Small intestine (tissue), 7 donors: ENCODE data around the gene IGF1R. TPM values are rescaled to one million over a fixed set of nuclear protein-coding genes. Genes with fewer than 3 reads are reported as not detected.
A peak's percentile ranks its signal among the peaks of the same experiment; 100 is the strongest.

ENCODE experiments used
- DNase-seq, 2 donors: peaks; one replicate each; pipeline versions ENCODE4 v3.0.0 to v3.0.0-alpha.2; 2013
- FAIRE-seq: peaks from 2 replicates; lab custom pipeline; 2012; peaks lifted over from hg19 to GRCh38; lab: Jason Lieb, UNC
- H3K27ac ChIP-seq, 3 donors: one replicate each; pipeline ENCODE4 v1.5.1; 2013; ENCODE audit warnings: low read length in 2 of 3, mild to moderate bottlenecking in 2 of 3, control low read depth in 1 of 3, inconsistent platforms in 1 of 3, low read depth in 1 of 3, moderate library complexity in 1 of 3
- H3K27me3 ChIP-seq, 3 donors: one replicate each; pipeline ENCODE4 v1.6.1; 2013; ENCODE audit warnings: low read length in 3 of 3, inconsistent platforms in 1 of 3; ENCODE audit not compliant: control insufficient read depth in 3 of 3, insufficient read depth in 3 of 3
- H3K36me3 ChIP-seq, 3 donors: one replicate each; pipeline ENCODE4 v1.6.1; 2013; ENCODE audit warnings: low read length in 3 of 3, inconsistent platforms in 1 of 3, low read depth in 1 of 3, mild to moderate bottlenecking in 1 of 3, moderate library complexity in 1 of 3; ENCODE audit not compliant: control insufficient read depth in 3 of 3, insufficient read depth in 2 of 3
- H3K4me1 ChIP-seq, 3 donors: one replicate each; pipeline ENCODE4 v1.6.1; 2013; ENCODE audit warnings: low read length in 2 of 3, inconsistent platforms in 1 of 3, low read depth in 1 of 3, mild to moderate bottlenecking in 1 of 3, moderate library complexity in 1 of 3; ENCODE audit not compliant: control insufficient read depth in 3 of 3, insufficient read depth in 2 of 3
- H3K4me3 ChIP-seq, 3 donors: one replicate each; pipeline ENCODE4 v1.5.1; 2013; ENCODE audit warnings: low read length in 3 of 3, control low read depth in 1 of 3, inconsistent platforms in 1 of 3, low read depth in 1 of 3, mild to moderate bottlenecking in 1 of 3, moderate library complexity in 1 of 3
- H3K9me3 ChIP-seq, 2 donors: one replicate each; pipeline ENCODE4 v1.6.1; 2013; ENCODE audit warnings: low read depth in 1 of 2, low read length in 1 of 2; ENCODE audit not compliant: control insufficient read depth in 2 of 2, insufficient read depth in 1 of 2
- WGBS, 3 donors: extraction: QIAGEN DNeasy Blood & Tissue Kit; methylation state at CpG; one replicate each; pipeline ENCODE4 v1.1.7; 2013; 5-methylcytosine and 5-hydroxymethylcytosine counted together
- polyA plus RNA-seq, 4 donors: library from polyadenylated mRNA; stranded (reverse) in 3 of 4; unstranded in 1 of 4; fragments of 200-250 nt in 3 of 4; fragments of 120-200 nt in 1 of 4; gene quantifications; one replicate each; pipeline versions ENCODE4 v1.2.1 to v1.2.3, GENCODE V29; 2013
- donor health status: healthy with polysubstance abuse.
- donor health status: control.
- donor health status: control.
- donor health status: Bipolar disorder and iron deficiency.
- donor health status: healthy.

Gene IGF1R
- polyA plus RNA-seq, 4 donors = 0.54 to 27.9 (median 3.8) TPM

DNA sequence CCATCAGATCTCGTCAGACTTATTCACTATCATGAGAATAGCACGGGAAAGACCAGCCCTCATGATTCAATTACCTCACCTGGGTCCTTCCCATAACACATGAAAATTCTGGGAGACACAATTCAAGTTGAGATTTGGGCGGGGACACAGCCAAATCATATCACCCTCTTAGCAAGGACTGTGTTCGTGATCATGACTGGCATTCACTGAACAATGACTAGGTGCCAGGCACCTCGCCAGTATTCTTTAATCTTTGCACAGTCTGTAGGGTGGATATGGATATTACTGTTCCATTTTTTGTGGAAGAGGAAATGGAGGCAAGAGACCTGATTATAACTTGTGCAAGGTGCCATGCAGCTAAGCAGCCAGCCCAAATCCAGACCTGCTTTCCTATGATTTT, 77.5 kb downstream of the IGF1R start:
- peaks cover 2 to 73% (median 19%) of the 10 kb centered on the region in 3 donors for H3K4me1 ChIP-seq

DNA sequence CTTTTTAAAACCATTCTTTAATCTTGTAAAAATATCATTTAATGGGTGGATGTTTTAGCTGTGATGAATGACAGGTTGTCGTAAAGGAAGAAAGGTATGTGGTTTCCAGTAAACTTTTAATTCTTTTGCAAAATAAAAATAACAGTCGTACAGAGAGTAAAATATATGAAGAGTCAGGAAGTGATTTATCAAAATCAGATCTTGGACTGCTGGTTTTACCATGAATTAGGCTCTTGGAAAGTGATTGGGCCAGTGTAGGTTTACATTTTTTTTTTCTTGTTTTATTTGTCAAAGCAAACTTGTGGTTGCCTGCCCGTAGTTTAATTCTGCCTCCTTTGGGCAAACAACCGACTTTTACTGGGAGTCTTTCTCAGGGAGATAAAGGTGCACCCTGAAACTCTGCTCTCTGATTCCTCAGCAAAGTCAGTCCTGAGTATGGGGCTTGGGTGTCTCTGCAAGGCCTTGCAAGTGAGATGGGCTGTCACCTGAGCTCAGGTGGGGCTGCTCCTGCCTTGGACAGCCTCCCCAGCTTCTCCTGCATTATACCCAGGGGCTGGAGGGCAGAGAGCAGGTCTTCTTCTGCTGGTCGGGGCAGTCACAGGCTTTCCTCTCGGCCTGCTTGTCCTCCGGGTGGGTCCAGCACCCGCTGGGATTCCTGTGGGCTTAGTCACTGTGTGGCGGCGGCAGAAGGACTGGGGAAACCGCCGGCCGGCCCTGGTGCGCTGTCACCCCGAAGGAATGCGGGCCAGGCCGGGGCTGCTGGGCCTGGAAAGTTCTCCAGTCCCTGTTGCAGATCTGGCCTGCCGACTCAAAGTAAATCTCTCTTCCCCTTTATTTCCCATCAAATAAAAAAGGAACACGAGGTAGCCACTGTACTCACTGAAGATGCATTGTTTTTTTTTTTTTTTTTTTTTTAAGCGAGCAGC, 79.0 kb downstream of the IGF1R start:
- H3K4me3 ChIP-seq = no peak overlapping the region
- H3K36me3 ChIP-seq = peaks cover 0 to 6% (median 0%) of the 10 kb centered on the region in 3 donors
- 20 to 34% (median 34%) methylated on average over 20 of the region's 20 CpGs for WGBS, 3 donors
- H3K9me3 ChIP-seq = no peaks in the 10 kb centered on the region
- peak overlapping the region; percentile 76 to 93 (median 90) for H3K27ac ChIP-seq
- no peaks in the 10 kb centered on the region for H3K27me3 ChIP-seq
- peaks cover 2 to 68% (median 19%) of the 10 kb centered on the region in 3 donors for H3K4me1 ChIP-seq
- DNase-seq = peak; percentile 91 to 93
- no peak for FAIRE-seq

More for the DNA sequence above, 77.5 kb downstream of the IGF1R start:
- peak in 1 of 2 donors; percentile 58 for DNase-seq
- Histone ChIP-seq H3K27ac (peak overlapping the region in 1 of 3 donors; percentile 95), H3K9me3 (no peaks in the 10 kb centered on the region), H3K4me3 (no peak overlapping the region), H3K27me3 (no peaks in the 10 kb centered on the region), H3K36me3 (peaks cover 0 to 6% (median 0%) of the 10 kb centered on the region in 3 donors)
- WGBS, 3 donors = 43 to 75% (median 46%) methylated on average over 5 of the region's 5 CpGs
- no peak for FAIRE-seq

DNA sequence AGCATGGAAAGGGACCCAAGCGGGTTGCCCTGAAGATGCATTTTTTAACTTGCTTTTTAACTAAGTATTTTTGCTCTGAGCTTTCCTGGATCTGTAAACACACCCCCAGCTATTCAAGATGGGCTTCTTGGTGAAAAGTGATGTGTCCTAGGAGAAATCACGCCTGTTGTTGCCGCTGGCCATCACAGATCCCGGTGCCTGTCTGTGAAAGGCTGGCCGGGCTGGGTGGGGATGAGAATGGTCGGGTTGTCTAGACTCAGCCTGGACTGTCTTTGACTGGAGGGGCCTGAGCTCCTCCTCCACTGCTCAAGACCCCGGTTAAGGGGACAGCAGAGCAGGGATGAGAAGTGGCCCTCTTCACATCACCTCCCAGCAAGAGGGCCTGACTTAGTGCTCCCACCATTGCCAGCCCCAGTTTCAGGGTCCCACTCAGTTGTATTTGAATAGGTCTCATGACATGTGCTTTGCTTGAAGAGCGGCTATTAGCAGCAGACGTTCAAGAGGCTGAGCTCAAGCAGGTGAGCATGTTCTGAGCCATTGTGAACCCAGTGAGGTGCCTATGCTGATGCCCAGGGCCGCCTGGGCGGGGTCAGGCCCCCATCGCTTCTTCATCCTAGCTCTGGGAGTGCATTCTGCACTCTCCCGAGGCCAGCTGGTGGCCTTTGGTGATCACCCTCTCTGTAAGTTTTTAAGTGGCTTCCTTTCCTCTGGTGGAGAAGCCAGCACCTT, 79.9 kb downstream of the IGF1R start:
- Histone ChIP-seq H3K4me1 (peaks cover 2 to 60% (median 16%) of the 10 kb centered on the region in 3 donors), H3K27ac (peak overlapping the region; percentile 5 to 93 (median 76))

DNA sequence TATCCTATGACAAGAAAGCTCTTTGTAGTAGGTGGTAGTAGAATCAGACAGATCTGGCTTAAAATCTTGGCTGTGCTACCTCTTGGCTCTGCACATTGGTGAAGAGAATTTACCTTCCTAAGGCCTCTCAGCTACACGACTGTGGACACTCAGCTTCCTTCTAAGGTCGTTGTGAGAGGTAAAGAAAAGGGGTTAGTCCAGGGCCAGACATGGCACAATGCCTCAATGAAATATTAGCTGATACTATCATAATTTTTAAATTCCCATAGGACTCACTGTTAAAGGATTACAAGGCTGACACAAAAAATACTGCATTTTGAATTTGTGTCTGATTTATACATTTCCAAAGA, 80.4 kb downstream of the IGF1R start:
- H3K9me3 ChIP-seq = no peaks in the 10 kb centered on the region
- no peak for DNase-seq
- no peaks in the 10 kb centered on the region for H3K27me3 ChIP-seq
- peaks cover 2 to 55% (median 14%) of the 10 kb centered on the region in 3 donors for H3K4me1 ChIP-seq
- H3K4me3 ChIP-seq = no peak overlapping the region
- H3K36me3 ChIP-seq = peaks cover 0 to 6% (median 0%) of the 10 kb centered on the region in 3 donors
- 15 to 45% (median 20%) methylated on average over 2 of the region's 2 CpGs for WGBS, 3 donors
- FAIRE-seq = no peak
- H3K27ac ChIP-seq = peak overlapping the region in 2 of 3 donors; percentile 76 to 93

More for the DNA sequence above, 79.9 kb downstream of the IGF1R start:
- Histone ChIP-seq H3K27me3 (no peaks in the 10 kb centered on the region), H3K36me3 (peaks cover 0 to 6% (median 0%) of the 10 kb centered on the region in 3 donors), H3K9me3 (no peaks in the 10 kb centered on the region), H3K4me3 (no peak overlapping the region)
- DNase-seq (no peak), FAIRE-seq (no peak)
- WGBS, 3 donors = 67 to 76% (median 71%) methylated on average over 13 of the region's 13 CpGs

DNA sequence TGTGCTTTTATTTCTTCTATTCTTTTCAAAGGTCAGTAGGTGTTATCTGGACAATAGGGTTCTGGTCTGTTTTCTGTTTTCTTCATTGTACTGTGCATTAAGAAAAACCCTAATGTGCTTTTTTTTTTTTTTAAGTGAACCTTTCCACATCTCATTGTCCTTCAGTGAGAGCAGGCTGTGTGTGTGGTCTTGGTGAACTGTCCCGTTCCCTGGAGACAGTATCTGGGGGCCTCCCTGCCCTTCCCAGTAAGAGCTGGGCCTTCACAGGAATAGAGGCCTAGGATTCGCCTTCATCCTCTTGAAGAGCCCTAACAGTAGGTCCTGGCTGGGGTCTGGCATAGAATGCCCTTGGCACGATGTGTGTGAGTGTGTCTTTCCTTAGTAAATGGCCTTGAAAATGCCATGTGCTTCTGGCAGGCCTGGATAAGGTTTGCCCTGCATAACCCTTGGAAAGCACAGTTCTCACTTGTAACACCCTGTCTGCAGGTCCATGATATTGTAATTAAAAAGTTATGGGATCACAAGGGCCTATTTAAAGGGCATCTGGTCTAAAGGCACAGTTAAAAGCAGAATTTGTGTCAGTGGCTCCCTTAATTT, 81.2 kb downstream of the IGF1R start:
- Histone ChIP-seq H3K27ac (peak overlapping the region in 2 of 3 donors; percentile 51 to 93), H3K9me3 (no peaks in the 10 kb centered on the region), H3K27me3 (no peaks in the 10 kb centered on the region), H3K4me3 (no peak overlapping the region), H3K4me1 (peaks cover 2 to 54% (median 12%) of the 10 kb centered on the region in 3 donors), H3K36me3 (peaks cover 0 to 6% (median 0%) of the 10 kb centered on the region in 3 donors)
- DNase-seq (peak in 1 of 2 donors; percentile 44), FAIRE-seq (no peak)
- WGBS, 3 donors = 61 to 73% (median 66%) methylated on average over 3 of the region's 3 CpGs

DNA sequence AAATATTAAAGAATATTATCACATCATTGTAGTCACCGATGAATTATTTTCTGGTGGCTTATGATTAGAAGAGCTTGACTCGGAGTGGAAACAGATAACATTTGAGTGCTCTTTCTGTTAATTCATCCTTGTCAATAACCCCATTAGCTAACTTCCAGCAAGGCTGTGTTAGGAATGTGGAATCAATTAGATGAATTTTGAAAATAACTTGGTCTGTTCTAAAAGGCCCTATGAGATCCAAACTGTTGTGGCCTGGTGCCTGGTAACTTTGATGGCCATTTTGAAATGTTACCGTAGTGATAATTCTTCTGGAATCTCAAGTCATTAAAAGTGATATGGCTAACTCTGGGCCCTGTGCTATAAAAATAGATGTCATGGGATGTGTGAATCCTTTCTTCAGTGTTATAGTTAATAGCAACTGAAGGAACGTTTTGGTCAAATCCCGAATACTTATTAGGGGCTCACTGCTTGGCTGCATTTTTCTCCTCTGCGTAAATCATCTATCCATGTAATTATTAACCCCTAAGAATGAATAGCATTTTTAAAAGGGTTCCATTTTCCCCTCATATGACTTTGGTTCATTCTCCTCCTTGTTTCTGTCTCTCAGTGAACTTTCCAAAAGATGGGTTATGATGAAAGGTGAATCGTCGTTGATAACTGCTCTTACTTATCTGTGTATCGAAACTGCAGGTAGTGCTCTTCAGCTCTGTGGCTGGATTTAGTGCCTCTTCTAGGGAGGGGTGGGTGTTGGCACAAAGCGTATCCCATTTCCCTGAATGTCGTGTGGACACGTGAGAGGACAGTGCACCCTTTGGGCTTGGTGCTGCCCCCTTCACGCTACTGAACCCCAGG, 82.7 kb downstream of the IGF1R start:
- no peaks in the 10 kb centered on the region for H3K27me3 ChIP-seq
- H3K9me3 ChIP-seq = no peaks in the 10 kb centered on the region
- FAIRE-seq (no peak), DNase-seq (no peak)
- 86 to 89% (median 88%) methylated on average over 13 of the region's 13 CpGs for whole genome bisulfite sequencing, 3 donors
- peaks cover 2 to 44% (median 20%) of the 10 kb centered on the region in 3 donors for H3K4me1 ChIP-seq
- H3K4me3 ChIP-seq = no peak overlapping the region
- H3K36me3 ChIP-seq = peaks cover 0 to 6% (median 0%) of the 10 kb centered on the region in 3 donors
- H3K27ac ChIP-seq = no peak overlapping the region

DNA sequence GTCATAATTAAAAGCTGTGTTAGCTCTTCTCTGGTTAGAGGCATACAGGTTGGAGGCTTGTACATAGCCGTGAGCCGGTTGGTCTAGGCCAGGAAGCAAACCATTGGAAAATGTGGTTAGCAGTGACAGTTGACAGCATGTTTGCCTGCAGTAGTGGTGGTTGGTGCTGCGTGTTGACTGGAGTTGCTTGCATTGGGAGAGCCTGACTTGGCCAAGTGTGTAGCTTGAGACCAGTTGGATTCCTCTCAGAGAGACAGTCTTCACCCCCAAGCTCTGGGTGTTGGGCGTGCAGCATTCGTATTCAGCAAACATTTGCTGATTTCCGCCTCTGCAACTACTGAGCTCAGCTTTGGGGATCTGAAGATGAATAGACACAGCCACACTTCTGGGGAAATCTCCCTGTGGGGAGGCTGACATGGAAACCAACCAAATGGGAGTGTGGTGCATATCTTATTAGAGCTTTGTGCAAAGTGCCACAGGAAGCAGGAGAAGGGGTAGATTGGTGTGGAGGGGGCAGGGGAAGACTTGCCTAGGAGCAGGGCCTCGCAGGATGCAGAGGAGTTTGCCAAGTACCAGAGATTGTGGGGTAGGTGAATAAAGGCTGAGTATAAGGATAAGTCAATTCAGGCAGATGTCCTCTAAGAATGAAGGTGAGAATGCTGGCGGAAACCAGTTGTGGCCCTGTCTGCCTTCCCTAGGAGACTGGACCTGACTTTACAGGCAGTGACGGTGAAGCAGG, 83.5 kb downstream of the IGF1R start:
- Histone ChIP-seq H3K9me3 (no peaks in the 10 kb centered on the region), H3K4me3 (no peak overlapping the region), H3K4me1 (peaks cover 2 to 40% (median 20%) of the 10 kb centered on the region in 3 donors), H3K27ac (no peak overlapping the region), H3K27me3 (no peaks in the 10 kb centered on the region), H3K36me3 (peaks cover 0 to 6% (median 0%) of the 10 kb centered on the region in 3 donors)
- no peak for DNase-seq
- WGBS, 3 donors = 86 to 92% (median 89%) methylated on average over 9 of the region's 9 CpGs
- no peak for FAIRE-seq
